SK-N-SH treated with all-trans-retinoic acid at 6 μM for 48 hours (cell line): ENCODE measurements around the gene INTS15.

ENCODE experiments used
- ATAC-seq: fragments of 200-7000 bp; cut with Tn5 transposase; 3 replicates; pipeline ENCODE4 v1.9.1; 2020; ENCODE audit warnings: mild to moderate bottlenecking, moderate library complexity
- ARNTL ChIP-seq: fragments of 450-650 bp; formaldehyde crosslinking; IDR thresholded peaks from 2 replicates; pipeline ENCODE4 v1.5.0; 2020; ENCODE audit warnings: low read depth, mild to moderate bottlenecking, moderate library complexity, borderline replicate concordance
- BACH2 ChIP-seq: fragments of 250-450 bp; sonication (Bioruptor Pico); IDR thresholded peaks from 2 replicates; pipeline ENCODE4 v1.9.0; 2021; ENCODE audit warnings: mild to moderate bottlenecking, borderline replicate concordance
- CSRNP3 ChIP-seq: fragments of 250-450 bp; sonication (Bioruptor Pico); IDR thresholded peaks from 2 replicates; pipeline ENCODE4 v1.5.1; 2021; ENCODE audit warnings: mild to moderate bottlenecking, moderate library complexity
- GLIS3 ChIP-seq: fragments of 250-450 bp; sonication (Bioruptor Pico); IDR thresholded peaks from 2 replicates; pipeline ENCODE4 v1.5.0; 2020; ENCODE audit warnings: mild to moderate bottlenecking, moderate library complexity
- ISL1 ChIP-seq: fragments of 250-450 bp; sonication (Bioruptor Pico); IDR thresholded peaks from 2 replicates; pipeline ENCODE4 v2.1.2; 2022; ENCODE audit warnings: mild to moderate bottlenecking, moderate library complexity
- OSR1 ChIP-seq: fragments of 250-450 bp; sonication (Bioruptor Pico); IDR thresholded peaks from 2 replicates; pipeline ENCODE4 v1.8.0; 2022; ENCODE audit warnings: moderate library complexity, mild to moderate bottlenecking, inconsistent platforms
- PATZ1 ChIP-seq: fragments of 250-450 bp; sonication (Bioruptor Pico); IDR thresholded peaks from 2 replicates; pipeline ENCODE4 v1.8.0; 2020; ENCODE audit warnings: mild to moderate bottlenecking, moderate library complexity, borderline replicate concordance
- POU6F1 ChIP-seq: fragments of 250-450 bp; sonication (Bioruptor Pico); IDR thresholded peaks from 2 replicates; pipeline ENCODE4 v1.8.0; 2021; ENCODE audit warnings: low read depth, mild to moderate bottlenecking, moderate library complexity, borderline replicate concordance
- PPARA ChIP-seq: fragments of 250-450 bp; sonication (Bioruptor Pico); IDR thresholded peaks from 2 replicates; pipeline ENCODE4 v1.5.0; 2020; ENCODE audit warnings: mild to moderate bottlenecking, borderline replicate concordance
- RARB ChIP-seq: fragments of 250-450 bp; sonication (Bioruptor Pico); IDR thresholded peaks from 2 replicates; pipeline ENCODE4 v1.8.0; 2021; ENCODE audit warnings: mild to moderate bottlenecking, moderate library complexity
- SNAI2 ChIP-seq: fragments of 250-450 bp; sonication (Bioruptor Pico); IDR thresholded peaks from 2 replicates; pipeline ENCODE4 v1.5.0; 2020; ENCODE audit warnings: mild to moderate bottlenecking, moderate library complexity
- TCF4 ChIP-seq: fragments of 250-450 bp; sonication (Bioruptor Pico); IDR thresholded peaks from 2 replicates; pipeline ENCODE4 v1.8.0; 2021; ENCODE audit warnings: mild to moderate bottlenecking, moderate library complexity, borderline replicate concordance
- TOX ChIP-seq: fragments of 250-450 bp; sonication (Bioruptor Pico); IDR thresholded peaks from 2 replicates; pipeline ENCODE4 v1.8.0; 2021; ENCODE audit warnings: mild to moderate bottlenecking, moderate library complexity, borderline replicate concordance
- ZC3H10 ChIP-seq: fragments of 250-450 bp; sonication (Bioruptor Pico); IDR thresholded peaks from 2 replicates; pipeline ENCODE4 v1.5.1; 2021; ENCODE audit warnings: mild to moderate bottlenecking, moderate library complexity
- ZFP3 ChIP-seq: fragments of 250-450 bp; sonication (Bioruptor Pico); IDR thresholded peaks from 2 replicates; pipeline ENCODE4 v1.5.0; 2020; ENCODE audit warnings: mild to moderate bottlenecking, moderate library complexity
- ZFP30 ChIP-seq: fragments of 450-650 bp; formaldehyde crosslinking; IDR thresholded peaks from 2 replicates; pipeline ENCODE4 v1.5.0; 2022; ENCODE audit warnings: mild to moderate bottlenecking, moderate library complexity
- ZNF565 ChIP-seq: fragments of 450-650 bp; formaldehyde crosslinking; conservative IDR thresholded peaks from 2 replicates; pipeline ENCODE4 v1.5.0; 2020; ENCODE audit warnings: low read depth, mild to moderate bottlenecking, moderate library complexity
- ZNF70 ChIP-seq: fragments of 450-650 bp; formaldehyde crosslinking; IDR thresholded peaks from 2 replicates; pipeline ENCODE4 v1.5.0; 2020; ENCODE audit warnings: mild to moderate bottlenecking, moderate library complexity
- ZNF8 ChIP-seq: fragments of 450-650 bp; formaldehyde crosslinking; IDR thresholded peaks from 2 replicates; pipeline ENCODE4 v1.5.0; 2020; ENCODE audit warnings: mild to moderate bottlenecking, moderate library complexity
- TF ChIP-seq, protein P1 (sequence below): fragments of 250-450 bp; sonication (Bioruptor Pico); IDR thresholded peaks from 2 replicates; pipeline ENCODE4 v1.5.1; 2020; ENCODE audit warnings: low read depth, mild to moderate bottlenecking, moderate library complexity
- TF ChIP-seq, protein P2 (sequence below): fragments of 250-450 bp; sonication (Bioruptor Pico); IDR thresholded peaks from 2 replicates; pipeline ENCODE4 v1.5.0; 2020; ENCODE audit warnings: mild to moderate bottlenecking, moderate library complexity

INTS15 gene

GRCh38 chr7:6565655-6566054, 24.2 kb upstream of the INTS15 start (continued):
- TF ChIP-seq ARNTL (no peak), ZC3H10 (CRISPR knock-in tag) (no peak)

- no peak for ATAC-seq
- TF ChIP-seq PPARA (CRISPR knock-in tag) (no peak), TCF4 (CRISPR knock-in tag) (no peak), ISL1 (CRISPR knock-in tag) (no peak), BACH2 (no peak), ZFP30 (CRISPR knock-in tag) (no peak), GLIS3 (CRISPR knock-in tag) (no peak), POU6F1 (CRISPR knock-in tag) (no peak), PATZ1 (CRISPR knock-in tag) (no peak), ZNF8 (CRISPR knock-in tag) (no peak), TOX (CRISPR knock-in tag) (no peak), ZFP3 (no peak), OSR1 (CRISPR knock-in tag) (no peak), ZC3H10 (CRISPR knock-in tag) (no peak), SNAI2 (CRISPR knock-in tag) (no peak), ARNTL (no peak), ZNF565 (CRISPR knock-in tag) (no peak), RARB (CRISPR knock-in tag) (no peak), CSRNP3 (CRISPR knock-in tag) (no peak)
- TF ChIP-seq, protein P1, sequence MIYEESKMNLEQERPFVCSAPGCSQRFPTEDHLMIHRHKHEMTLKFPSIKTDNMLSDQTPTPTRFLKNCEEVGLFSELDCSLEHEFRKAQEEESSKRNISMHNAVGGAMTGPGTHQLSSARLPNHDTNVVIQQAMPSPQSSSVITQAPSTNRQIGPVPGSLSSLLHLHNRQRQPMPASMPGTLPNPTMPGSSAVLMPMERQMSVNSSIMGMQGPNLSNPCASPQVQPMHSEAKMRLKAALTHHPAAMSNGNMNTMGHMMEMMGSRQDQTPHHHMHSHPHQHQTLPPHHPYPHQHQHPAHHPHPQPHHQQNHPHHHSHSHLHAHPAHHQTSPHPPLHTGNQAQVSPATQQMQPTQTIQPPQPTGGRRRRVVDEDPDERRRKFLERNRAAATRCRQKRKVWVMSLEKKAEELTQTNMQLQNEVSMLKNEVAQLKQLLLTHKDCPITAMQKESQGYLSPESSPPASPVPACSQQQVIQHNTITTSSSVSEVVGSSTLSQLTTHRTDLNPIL (CRISPR knock-in tag) = no peak
- TF ChIP-seq, protein P2, sequence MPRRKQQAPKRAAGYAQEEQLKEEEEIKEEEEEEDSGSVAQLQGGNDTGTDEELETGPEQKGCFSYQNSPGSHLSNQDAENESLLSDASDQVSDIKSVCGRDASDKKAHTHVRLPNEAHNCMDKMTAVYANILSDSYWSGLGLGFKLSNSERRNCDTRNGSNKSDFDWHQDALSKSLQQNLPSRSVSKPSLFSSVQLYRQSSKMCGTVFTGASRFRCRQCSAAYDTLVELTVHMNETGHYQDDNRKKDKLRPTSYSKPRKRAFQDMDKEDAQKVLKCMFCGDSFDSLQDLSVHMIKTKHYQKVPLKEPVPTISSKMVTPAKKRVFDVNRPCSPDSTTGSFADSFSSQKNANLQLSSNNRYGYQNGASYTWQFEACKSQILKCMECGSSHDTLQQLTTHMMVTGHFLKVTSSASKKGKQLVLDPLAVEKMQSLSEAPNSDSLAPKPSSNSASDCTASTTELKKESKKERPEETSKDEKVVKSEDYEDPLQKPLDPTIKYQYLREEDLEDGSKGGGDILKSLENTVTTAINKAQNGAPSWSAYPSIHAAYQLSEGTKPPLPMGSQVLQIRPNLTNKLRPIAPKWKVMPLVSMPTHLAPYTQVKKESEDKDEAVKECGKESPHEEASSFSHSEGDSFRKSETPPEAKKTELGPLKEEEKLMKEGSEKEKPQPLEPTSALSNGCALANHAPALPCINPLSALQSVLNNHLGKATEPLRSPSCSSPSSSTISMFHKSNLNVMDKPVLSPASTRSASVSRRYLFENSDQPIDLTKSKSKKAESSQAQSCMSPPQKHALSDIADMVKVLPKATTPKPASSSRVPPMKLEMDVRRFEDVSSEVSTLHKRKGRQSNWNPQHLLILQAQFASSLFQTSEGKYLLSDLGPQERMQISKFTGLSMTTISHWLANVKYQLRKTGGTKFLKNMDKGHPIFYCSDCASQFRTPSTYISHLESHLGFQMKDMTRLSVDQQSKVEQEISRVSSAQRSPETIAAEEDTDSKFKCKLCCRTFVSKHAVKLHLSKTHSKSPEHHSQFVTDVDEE = no peak
Measured at GRCh38 chr7:6567886-6568285, 21.9 kb upstream of the INTS15 start.

GRCh38 chr7:6571160-6571779, 18.6 kb upstream of the INTS15 start:
- ATAC-seq = peak; percentile 49
- TF ChIP-seq GLIS3 (CRISPR knock-in tag) (no peak), ZNF70 (CRISPR knock-in tag) (no peak), ARNTL (no peak), RARB (CRISPR knock-in tag) (no peak)
- TF ChIP-seq, protein P1 (CRISPR knock-in tag) = no peak
